NCI-H2171 treated with DMSO at 0.1 percent for 48 hours (cell line): Measurements from ENCODE around the gene TMEM26.
"Not testable (repeated sequence)": the region's sequence is repeated elsewhere in the genome, so short reads cannot be mapped to it uniquely, and the experiment has no call there.

Experiments used
- DNase-seq: peaks from one replicate; lab custom pipeline; 2025; lab: John Stamatoyannopoulos, UW

Gene TMEM26

DNA sequence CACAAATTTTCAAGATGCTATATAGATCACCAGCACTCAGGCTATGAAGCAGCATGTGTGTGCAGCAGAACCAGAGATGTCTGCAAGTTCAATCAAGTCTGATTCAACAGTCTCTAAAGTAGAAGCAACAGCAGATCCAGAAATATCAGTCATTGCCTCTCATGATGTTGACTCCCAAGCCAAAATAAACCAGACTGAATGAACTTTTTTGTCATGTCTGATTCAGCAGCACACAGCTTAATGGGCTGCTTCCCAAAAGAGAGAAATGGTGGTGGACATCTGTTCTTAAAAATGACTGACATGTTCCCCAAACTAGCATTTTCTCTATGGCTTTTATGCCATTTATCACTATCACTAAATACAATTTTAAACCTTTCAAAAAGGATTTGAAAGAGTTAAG, 53.8 kb downstream of the TMEM26 start:
- no peak for DNase-seq

DNA sequence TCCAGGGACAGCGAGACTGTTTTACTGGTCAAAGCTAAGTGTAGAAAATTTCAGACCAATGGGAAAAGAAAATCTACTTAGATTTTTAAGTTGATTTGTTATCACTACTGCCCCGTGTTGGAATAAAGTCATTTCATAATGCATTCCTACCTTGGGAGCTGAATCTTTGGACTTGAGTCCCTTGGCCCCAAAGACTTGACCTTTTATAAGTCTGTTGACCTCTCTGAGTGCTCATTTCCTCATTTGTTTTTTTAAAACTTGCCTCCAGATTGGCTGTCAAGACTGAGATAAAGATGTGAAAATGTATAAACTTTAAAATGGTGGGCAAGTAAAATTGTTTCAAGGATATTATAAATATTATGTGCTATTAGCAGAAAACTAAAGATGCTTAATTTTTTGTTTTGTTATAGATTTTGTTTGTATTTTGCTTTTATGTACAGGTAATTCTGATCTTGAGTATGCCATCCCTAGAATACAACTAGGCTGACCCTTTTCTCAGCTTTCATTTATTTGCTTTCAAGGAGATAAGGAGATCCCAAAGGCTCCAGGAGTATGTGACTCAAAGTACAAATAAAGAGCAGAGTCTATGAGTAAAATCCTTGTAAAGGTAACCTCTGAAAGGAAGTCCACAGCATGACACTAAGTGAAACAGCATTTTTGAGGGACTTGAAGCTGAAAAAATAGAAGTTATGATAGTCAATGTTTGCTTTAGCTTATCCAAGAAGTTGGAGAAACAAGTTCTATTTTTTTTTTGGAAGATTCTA, 54.6 kb downstream of the TMEM26 start:
- no peak for DNase-seq

DNA sequence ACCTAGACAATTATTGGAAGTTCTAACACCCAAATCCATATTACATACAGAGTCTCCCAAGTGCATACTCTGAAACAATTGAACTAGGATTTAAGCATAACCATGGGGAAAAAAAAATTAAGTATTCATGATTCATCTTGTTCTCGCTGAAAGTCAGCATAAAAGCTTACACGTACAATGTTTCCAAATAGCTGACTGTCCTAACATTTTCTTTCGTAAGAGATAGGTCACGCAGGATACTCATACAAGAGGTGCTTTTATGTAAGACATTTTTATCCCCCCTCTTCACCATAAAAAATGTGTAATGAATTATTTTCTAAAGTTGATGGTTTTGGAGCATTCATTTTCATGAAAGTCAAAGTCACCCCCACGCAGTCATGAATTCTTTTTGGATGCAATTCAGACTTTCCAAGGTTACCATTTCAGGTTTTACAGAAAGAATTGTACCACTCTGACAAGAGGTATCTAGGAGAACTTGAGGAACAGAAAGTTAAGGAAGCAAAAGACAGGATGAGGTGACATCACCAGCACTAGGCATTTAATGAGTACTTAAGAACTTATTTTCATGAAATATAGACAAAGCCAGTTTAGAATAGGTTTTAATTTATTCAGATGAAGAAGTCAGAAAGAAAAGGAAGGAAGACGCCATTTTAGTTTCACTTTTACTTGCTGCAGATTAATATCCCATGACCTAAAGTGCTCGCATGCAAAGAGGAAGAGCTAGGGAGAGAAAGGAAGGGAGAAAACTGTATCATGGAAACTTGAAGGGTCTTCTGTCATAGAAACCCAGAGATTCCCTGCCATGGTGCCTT, 55.8 kb downstream of the TMEM26 start:
- DNase-seq = no peak

DNA sequence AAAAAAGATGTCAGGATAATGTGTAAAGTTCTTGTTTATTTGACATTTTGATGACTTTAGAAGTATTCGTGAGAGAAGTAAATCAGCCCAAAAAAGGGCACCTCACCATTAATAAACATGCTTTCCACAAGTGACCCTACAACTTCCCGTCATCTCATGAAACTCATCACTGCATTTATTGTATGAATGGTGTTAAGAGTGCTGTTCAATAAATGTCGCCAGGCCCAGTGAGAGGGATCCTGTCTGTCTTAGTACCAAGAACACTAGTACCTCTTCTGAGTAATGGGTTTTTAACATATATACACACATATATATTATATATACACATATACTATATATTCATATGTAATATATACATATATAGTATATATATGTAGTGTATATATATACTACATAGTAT, 61.9 kb downstream of the TMEM26 start:
- no peak for DNase-seq

DNA sequence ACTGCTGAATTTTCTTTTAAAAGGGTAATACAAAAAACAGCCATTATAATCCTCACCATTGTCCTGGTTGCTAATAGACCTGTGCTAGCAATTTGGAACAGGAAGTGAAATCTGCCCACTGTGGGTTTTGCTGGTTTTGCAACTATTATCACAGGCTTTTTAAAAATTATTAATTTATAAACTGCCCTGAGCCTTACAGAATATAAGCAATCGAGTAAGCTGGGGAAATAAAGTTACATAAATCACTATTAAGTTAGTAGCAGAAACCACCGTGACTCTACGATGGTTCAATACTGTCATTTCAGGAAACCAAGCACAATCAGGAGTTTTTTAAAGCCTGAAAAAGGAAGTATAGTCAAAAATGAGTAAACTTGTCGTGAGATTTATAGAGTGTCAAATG, 62.3 kb downstream of the TMEM26 start:
- DNase-seq = no peak

DNA sequence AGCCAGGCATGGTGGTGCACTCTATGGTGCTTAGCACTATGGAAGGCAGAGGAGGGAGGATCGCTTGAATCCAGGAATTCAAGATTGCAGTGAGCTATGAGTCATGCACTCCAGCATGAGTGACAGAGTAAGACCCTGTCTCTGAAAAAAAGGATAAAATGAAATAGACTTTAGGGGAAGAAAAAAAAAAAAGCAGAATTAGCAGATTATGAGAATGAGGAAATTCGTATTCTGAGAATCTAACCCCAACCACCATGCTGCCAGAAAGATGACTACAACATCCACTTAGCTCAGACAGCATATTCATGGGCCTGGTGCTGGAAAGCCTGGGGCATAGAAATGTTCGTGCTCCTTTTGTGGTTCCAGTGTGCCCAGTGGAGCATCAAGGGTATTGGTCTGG, 63.3 kb downstream of the TMEM26 start:
- no peak for DNase-seq

DNA sequence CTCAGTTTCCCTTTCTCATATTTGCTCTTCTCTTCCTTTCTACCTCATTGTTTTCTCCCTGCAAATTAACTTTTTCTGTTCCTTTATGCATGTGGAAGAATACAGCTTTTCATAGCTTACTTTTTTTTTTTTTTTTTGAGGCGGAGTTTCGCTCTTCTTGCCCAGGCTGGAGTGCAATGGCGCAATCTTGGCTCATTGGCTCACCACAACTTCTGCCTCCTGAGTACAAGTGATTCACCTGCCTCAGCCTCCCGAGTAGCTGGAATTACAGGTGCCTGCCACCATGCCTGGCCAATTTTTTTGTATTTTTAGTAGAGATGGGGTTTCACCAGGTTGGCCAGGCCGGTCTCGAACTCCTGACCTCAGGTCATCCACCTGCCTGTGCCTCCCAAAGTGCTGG, 64.2 kb downstream of the TMEM26 start:
- DNase-seq = not testable (repeated sequence)

DNA sequence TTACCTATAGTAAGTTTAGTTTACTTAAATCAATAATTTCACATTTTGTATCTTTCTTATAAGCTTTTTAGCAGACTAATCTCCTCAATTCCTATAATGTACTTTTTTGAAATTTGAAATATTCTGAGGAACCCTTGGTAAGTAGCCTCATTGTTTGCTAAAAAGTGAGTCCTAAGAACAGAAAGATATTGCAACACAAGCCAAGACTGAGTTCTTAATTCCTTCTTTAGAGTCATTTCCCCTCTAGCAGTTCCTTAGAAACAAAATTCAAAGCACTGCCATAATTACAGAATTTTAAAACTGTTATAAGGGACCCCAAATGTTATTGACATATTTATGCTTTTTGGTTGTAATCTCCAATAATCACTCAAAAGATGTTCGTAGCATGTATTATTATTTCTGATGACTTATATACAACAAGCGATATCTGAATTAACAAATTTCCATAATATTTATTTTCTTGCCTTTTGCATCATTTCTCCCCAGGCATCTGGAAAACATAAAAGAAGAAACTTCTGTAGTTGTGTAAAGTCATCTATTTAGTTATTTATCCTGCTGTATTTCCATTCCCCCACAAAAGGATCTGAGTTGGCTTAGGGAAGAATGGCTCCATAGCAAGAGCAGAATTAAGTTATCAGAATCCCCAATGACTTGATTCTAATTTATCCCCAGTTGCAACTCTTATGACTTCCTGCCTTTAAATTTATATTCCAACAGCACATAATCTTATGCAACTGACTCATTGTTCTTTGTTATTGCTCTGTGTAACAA, 67.8 kb downstream of the TMEM26 start:
- DNase-seq = no peak

DNA sequence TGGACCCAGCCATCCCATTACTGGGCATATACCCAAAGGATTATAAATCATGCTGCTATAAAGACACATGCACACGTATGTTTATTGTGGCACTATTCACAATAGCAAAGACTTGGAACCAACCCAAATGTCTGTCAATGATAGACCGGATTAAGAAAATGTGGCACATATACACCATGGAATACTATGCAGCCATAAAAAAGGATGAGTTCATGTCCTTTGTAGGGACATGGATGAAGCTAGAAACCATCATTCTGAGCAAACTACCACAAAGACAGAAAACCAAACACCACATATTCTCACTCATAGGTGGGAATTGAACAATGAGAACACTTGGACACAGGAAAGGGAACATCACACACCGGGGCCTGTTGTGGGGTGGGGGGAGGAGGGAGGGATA, 72.0 kb downstream of the TMEM26 start:
- DNase-seq = not testable (repeated sequence)

DNA sequence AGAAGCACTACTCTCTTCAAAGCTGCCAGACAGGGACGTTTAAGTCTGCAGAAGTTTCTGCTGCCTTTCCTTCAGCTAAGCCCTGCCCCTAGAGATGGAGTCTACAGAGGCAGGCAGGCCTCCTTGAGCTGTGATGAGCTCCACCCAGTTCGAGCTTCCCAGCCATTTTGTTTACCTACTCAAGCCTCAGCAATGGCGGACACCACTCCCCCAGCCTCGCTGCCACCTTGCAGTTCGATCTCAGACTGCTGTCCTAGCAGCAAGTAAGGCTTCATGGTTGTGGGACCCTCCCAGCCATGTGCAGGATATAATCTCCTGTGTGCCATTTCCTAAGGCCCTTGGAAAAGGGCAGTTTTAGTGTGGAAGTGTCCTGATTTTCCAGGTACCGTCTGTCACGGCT, 74.3 kb downstream of the TMEM26 start:
- no peak for DNase-seq

DNA sequence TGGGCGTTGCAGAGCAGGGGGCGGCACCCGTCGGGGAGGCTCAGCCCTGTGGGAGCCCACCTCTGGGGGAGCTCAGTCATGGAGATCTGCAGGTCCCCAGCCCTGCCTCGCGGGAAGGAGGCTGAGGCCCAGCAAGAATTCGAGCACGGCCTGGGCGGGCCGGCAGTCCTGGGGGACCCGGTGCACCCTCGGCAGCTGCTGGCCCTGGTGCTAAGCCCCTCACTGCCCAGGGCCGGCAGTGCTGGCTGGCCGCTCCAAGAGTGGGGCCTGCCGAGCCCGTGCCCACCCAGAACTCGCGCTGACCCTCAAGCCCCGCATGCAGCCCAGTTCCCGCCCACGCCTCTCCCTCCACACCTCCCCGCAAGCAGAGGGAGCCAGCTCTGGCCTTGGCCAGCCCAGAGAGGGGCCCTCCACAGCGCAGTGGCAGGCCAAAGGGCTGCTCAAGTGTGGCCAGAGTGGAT, 76.2 kb downstream of the TMEM26 start:
- DNase-seq = no peak

DNA sequence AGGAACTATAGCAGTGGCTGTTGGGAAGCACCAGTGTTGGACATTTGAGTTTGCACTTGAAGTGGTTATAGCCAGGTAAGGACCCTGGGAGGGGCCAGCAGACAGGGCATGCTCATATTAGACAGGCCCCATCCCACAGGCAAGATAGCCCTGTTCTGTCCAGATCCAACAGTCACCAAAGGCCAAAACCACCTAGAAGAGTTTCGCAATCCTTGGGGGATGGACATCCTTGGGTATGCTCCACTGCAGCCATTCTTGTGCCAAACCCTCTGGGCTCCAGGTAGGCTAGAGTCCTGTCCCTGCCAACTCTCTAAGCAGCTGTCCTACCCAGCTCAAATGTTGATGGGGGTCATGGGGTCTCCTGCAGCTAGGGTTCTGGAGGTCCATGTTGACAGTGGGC, 76.8 kb downstream of the TMEM26 start:
- no peak for DNase-seq

DNA sequence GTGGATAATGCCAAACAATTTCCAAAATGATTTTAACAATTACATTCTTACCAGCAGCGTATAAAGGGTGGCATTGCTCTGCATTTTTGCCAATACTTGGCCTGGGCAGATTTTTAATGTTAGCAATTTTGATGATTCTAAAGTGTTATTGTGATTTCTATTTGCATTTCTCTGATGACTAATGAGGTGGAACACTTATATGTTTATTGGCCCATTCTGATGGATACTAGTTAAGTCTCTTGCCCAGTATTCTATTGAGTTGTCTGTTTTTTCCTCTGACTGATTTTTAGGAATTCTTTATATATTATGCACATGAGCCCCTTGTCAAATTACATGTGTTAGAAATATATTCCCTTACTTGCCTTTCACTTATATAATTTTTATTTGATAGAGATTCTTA, 86.8 kb downstream of the TMEM26 start:
- DNase-seq = no peak

DNA sequence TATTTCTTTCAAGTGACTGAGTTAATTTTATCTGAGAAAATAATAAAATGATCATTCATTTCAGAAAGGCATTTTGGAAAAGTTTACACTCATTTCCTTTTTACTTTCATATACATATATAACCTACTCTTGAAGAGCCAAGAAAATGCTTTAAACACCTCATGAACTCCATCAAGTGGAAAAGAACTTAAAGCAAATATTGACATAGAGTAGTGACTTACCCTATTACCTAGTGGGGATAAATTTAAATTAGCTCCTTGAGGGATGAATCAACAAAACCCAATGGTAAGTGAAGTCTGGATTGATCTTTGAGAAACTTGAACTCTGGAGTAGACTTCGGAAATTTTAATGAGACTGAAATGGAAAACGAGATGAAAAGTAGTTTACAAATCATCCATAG, 88.6 kb downstream of the TMEM26 start:
- no peak for DNase-seq

DNA sequence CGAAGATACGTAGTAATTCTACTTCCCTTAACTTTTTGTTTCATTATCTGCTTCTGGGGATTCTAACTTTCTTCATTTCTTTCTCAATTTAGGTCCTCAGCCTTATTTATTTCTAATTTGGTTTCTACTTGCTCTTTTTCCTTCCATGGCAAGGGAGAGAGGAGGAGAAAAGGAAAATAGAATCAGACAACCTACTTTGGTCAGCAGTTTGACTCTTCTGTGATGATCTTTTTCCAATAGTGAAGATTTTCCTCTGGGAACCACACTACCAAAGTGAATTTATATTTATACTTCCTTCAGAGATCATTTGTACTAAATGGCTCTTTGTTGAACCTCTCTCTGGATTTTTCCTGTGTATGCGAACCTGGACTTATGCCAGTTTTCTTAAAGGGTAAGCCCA, 90.2 kb downstream of the TMEM26 start:
- no peak for DNase-seq

DNA sequence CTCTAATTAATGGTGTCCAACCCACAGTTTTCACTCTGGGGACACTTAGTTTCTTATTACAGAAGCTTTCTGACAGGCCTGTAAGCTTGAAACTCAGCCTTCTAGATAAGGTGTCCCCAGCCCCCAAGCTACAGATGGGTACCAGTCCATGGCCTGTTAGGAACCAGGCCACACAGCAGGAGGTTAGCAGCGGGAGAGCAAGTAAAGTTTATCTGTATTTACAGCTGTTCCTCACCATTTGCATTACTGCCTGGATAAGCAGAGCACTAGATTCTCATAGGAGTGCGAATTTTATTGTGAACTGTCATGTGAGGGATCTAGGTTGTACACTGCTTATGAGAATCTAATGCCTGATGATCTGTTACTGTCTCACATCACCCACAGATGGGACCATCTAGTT, 93.7 kb downstream of the TMEM26 start:
- no peak for DNase-seq

DNA sequence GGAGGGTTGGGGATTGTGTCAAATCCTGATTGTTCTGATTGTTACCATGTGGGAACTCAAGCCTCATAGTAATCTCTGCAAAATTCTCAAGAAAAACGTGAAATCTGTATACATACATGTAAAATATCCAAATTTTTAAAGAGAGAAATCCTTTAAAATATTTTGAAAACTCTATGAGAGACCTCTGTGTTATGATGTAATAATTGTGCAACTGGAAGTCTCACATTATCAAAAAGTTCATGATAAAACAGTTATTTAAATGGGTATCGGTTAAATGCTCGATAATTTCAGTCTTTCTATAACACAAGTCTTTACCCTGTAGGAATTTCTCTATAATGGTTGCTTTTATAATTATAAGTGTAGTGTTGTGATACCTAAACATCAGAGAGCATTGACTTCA, 95.5 kb downstream of the TMEM26 start:
- DNase-seq = no peak
